Measurements from ENCODE around the gene POLR3E. TPM values are rescaled to one million over a fixed set of nuclear protein-coding genes. Genes with fewer than 3 reads are reported as not detected.

The POLR3E gene
- total RNA-seq, 2 experiments from 2014 or later = 74.5 to 107 TPM

DNA sequence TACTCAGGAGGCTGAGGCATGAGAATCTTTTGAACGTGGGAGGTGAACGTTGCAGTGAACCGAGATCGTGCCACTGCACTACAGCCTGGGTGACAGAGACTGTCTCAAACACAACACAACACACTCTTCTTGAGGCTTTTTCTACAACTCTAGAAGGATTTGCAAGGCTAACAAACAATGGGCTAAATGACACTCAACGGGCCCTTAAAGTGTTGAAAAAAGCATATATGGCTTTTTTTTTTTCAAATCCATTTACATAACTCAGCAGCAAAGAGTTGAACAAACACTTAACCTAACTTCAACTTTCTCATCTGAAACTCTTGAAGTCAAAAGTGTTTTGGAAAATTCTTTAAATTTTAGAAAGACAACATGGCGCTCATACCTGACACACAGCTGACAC, 54.9 kb downstream of the POLR3E start:
- H3K27ac ChIP-seq (ENCODE audit: low read depth, low read length, poor library complexity, severe bottlenecking) = no peak overlapping the region
- DNase-seq (ENCODE audit: low spot score) = no peak
- TF ChIP-seq, protein P1, sequence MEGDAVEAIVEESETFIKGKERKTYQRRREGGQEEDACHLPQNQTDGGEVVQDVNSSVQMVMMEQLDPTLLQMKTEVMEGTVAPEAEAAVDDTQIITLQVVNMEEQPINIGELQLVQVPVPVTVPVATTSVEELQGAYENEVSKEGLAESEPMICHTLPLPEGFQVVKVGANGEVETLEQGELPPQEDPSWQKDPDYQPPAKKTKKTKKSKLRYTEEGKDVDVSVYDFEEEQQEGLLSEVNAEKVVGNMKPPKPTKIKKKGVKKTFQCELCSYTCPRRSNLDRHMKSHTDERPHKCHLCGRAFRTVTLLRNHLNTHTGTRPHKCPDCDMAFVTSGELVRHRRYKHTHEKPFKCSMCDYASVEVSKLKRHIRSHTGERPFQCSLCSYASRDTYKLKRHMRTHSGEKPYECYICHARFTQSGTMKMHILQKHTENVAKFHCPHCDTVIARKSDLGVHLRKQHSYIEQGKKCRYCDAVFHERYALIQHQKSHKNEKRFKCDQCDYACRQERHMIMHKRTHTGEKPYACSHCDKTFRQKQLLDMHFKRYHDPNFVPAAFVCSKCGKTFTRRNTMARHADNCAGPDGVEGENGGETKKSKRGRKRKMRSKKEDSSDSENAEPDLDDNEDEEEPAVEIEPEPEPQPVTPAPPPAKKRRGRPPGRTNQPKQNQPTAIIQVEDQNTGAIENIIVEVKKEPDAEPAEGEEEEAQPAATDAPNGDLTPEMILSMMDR (conservative IDR thresholded peaks at IDR 0.05; ENCODE audit: low read length) = no peak
- TF ChIP-seq EZH2phosphoT487 (IDR thresholded peaks at IDR 0.05; ENCODE audit: borderline replicate concordance, low read depth, low read length) = no peak
- CTCF ChIA-PET (ENCODE audit: unreplicated experiment) = no interaction called here
- peaks cover 92% of the 10 kb centered on the region for H3K36me3 ChIP-seq (ENCODE audit: insufficient read depth, low read length)
- intact Hi-C loops (cut with micrococcal nuclease; ENCODE audit: unreplicated experiment) = no loop called here
- POLR2A ChIA-PET = no interaction called here
- no peaks in the 10 kb centered on the region for H3K9me3 ChIP-seq (ENCODE audit: low read length)
- H3K4me2 ChIP-seq (ENCODE audit: low read length) = no peak overlapping the region
- no peaks in the 10 kb centered on the region for H3K9me2 ChIP-seq (ENCODE audit: insufficient read depth, low read length)
- no peaks in the 10 kb centered on the region for H4K20me1 ChIP-seq (ENCODE audit: insufficient read depth, low read length)
- H3K4me3 ChIP-seq (ENCODE audit: low read depth, low read length, poor library complexity, severe bottlenecking) = no peak overlapping the region
- peaks cover 2% of the 10 kb centered on the region for H3K4me1 ChIP-seq (ENCODE audit: insufficient read depth, low read length, poor library complexity, severe bottlenecking)
- H3K79me2 ChIP-seq (ENCODE audit: insufficient read depth, low read depth, low read length) = peaks cover 24% of the 10 kb centered on the region; the same call in 1 of the 2 replicates
- no peak overlapping the region for H2AFZ ChIP-seq (ENCODE audit: low read length)
- BruUV-seq (replicated peaks) = no TSS peak

DNA sequence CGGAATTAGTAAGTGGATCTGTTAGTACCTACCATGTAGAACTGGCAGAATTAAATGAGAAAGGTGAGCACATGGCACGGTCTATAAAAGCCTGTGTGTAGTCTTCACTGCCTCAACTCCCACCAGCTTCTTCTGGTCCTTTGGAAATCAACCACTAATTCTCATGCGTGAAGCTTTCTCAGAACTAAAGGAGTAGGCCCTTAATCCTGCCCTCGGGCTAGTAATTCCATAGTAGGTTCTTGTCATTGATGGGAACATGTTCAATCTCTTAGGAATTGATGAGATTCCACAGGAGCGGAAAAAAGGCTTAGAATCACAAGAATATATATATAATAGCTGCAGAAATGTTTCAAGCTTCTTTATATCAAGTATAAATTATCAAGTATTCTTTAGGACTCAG, 55.5 kb downstream of the POLR3E start:
- H3K79me2 ChIP-seq (ENCODE audit: insufficient read depth, low read depth, low read length) = peaks cover 30% of the 10 kb centered on the region; the same call in 1 of the 2 replicates
- BruUV-seq (replicated peaks) = no TSS peak
- no peak overlapping the region for H3K27ac ChIP-seq (ENCODE audit: low read depth, low read length, poor library complexity, severe bottlenecking)
- TF ChIP-seq, protein P1 (conservative IDR thresholded peaks at IDR 0.05; ENCODE audit: low read length) = no peak
- no peak for TF ChIP-seq EZH2phosphoT487 (IDR thresholded peaks at IDR 0.05; ENCODE audit: borderline replicate concordance, low read depth, low read length)
- peaks cover 92% of the 10 kb centered on the region for H3K36me3 ChIP-seq (ENCODE audit: insufficient read depth, low read length)
- ChIA-PET POLR2A (interaction anchor here (0.6 to 1.6 kb wide), 2 partner anchors 12 to 75 kb away, joined by 3 to 4 read pairs; no protein-coding TSS in a partner anchor), CTCF (ENCODE audit: unreplicated experiment) (no interaction called here)
- H2AFZ ChIP-seq (ENCODE audit: low read length) = no peak overlapping the region
- no peaks in the 10 kb centered on the region for H4K20me1 ChIP-seq (ENCODE audit: insufficient read depth, low read length)
- no peak for DNase-seq (ENCODE audit: low spot score)
- H3K4me1 ChIP-seq (ENCODE audit: insufficient read depth, low read length, poor library complexity, severe bottlenecking) = peaks cover 8% of the 10 kb centered on the region
- no peak overlapping the region for H3K4me3 ChIP-seq (ENCODE audit: low read depth, low read length, poor library complexity, severe bottlenecking)
- no peak overlapping the region for H3K4me2 ChIP-seq (ENCODE audit: low read length)
- intact Hi-C loops (cut with micrococcal nuclease; ENCODE audit: unreplicated experiment) = no loop called here
- no peaks in the 10 kb centered on the region for H3K9me3 ChIP-seq (ENCODE audit: low read length)
- no peaks in the 10 kb centered on the region for H3K9me2 ChIP-seq (ENCODE audit: insufficient read depth, low read length)

DNA sequence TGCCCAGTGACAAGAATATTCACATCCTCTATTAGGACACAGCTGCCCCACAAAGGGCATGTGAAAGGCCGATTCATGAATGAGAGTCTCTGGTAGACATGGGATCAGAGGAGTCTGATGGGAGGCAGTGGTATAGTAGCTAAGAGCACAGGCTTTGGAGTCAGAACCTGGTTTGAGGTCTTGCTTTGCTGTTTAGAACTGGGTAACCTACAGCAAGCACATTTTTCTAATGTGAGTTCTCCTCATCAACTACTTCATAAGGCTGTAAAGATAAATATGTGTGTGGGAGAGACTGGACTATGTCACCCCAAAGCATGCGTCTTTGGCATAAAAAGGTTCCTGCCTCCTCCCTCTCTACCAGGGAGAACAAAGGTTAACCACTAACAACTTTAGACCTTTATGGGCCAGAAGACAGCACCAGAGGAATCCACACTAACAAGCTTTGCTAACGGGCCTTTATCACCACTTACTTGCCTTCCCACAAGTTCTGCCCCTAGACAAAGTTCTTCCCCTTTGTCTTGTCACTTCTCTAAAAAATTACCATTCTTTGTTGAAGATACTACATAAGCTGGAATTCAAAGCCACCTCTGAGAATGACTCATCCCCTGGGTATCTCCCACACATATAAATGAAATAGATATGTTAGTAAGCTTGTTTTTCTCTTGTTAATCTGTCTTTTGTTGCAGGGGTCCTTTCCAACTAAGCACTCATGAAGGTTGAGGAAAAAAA, 56.1 kb downstream of the POLR3E start:
- no TSS peak for BruUV-seq (replicated peaks)
- no peak overlapping the region for H2AFZ ChIP-seq (ENCODE audit: low read length)
- H3K36me3 ChIP-seq (ENCODE audit: insufficient read depth, low read length) = peaks cover 91% of the 10 kb centered on the region
- ChIA-PET POLR2A (interaction anchor here (0.6 to 1.6 kb wide), 4 partner anchors 12 to 74 kb away, joined by 3 to 4 read pairs (median 3); no protein-coding TSS in a partner anchor), CTCF (ENCODE audit: unreplicated experiment) (no interaction called here)
- no peak overlapping the region for H3K27ac ChIP-seq (ENCODE audit: low read depth, low read length, poor library complexity, severe bottlenecking)
- H3K9me2 ChIP-seq (ENCODE audit: insufficient read depth, low read length) = no peaks in the 10 kb centered on the region
- TF ChIP-seq, protein P1 (conservative IDR thresholded peaks at IDR 0.05; ENCODE audit: low read length) = no peak
- no peak for TF ChIP-seq EZH2phosphoT487 (IDR thresholded peaks at IDR 0.05; ENCODE audit: borderline replicate concordance, low read depth, low read length)
- peaks cover 14% of the 10 kb centered on the region for H3K4me1 ChIP-seq (ENCODE audit: insufficient read depth, low read length, poor library complexity, severe bottlenecking)
- no peaks in the 10 kb centered on the region for H3K9me3 ChIP-seq (ENCODE audit: low read length)
- intact Hi-C loops (cut with micrococcal nuclease; ENCODE audit: unreplicated experiment) = no loop called here
- no peak for DNase-seq (ENCODE audit: low spot score)
- H3K4me3 ChIP-seq (ENCODE audit: low read depth, low read length, poor library complexity, severe bottlenecking) = no peak overlapping the region
- H3K4me2 ChIP-seq (ENCODE audit: low read length) = no peak overlapping the region
- peaks cover 32% of the 10 kb centered on the region; the same call in 1 of the 2 replicates for H3K79me2 ChIP-seq (ENCODE audit: insufficient read depth, low read depth, low read length)
- H4K20me1 ChIP-seq (ENCODE audit: insufficient read depth, low read length) = no peaks in the 10 kb centered on the region

Data from OCI-LY7 (cell line).